GM21786 (cell line): Measurements from ENCODE around the gene TIGD3.
A peak's percentile ranks its signal among the peaks of the same experiment; 100 is the strongest.
"Not testable (repeated sequence)": the region's sequence is repeated elsewhere in the genome, so short reads cannot be mapped to it uniquely, and the experiment has no call there.

Experiments used
- ATAC-seq: cut with Tn5 transposase; IDR thresholded peaks from one replicate; pipeline ENCODE4 v1.9.1; 2021; ENCODE audit not compliant: unreplicated experiment

The TIGD3 gene

GRCh38 chr11:65325435-65325834, 29.1 kb upstream of the TIGD3 start:
- no peak for ATAC-seq

GRCh38 chr11:65327021-65327420, 27.5 kb upstream of the TIGD3 start:
- ATAC-seq, result no peak

GRCh38 chr11:65329478-65329877, 25.1 kb upstream of the TIGD3 start:
- no peak for ATAC-seq

- no peak for ATAC-seq
These were observed 24.6 kb upstream of the TIGD3 start for GRCh38 chr11:65329944-65330403.

GRCh38 chr11:65330544-65330943, 24.0 kb upstream of the TIGD3 start:
- no peak for ATAC-seq

- ATAC-seq, result not testable (repeated sequence)
These were observed 22.0 kb upstream of the TIGD3 start for GRCh38 chr11:65332591-65332990.

- no peak for ATAC-seq
These were observed 19.8 kb upstream of the TIGD3 start for GRCh38 chr11:65334696-65335295.

- ATAC-seq, result no peak
These were observed 15.9 kb upstream of the TIGD3 start for GRCh38 chr11:65338676-65339075.

GRCh38 chr11:65340226-65340625, 14.3 kb upstream of the TIGD3 start:
- ATAC-seq, result no peak

- ATAC-seq, result no peak
These were observed 12.7 kb upstream of the TIGD3 start for GRCh38 chr11:65341856-65342255.

GRCh38 chr11:65351511-65351910, 3.0 kb upstream of the TIGD3 start:
- ATAC-seq, result no peak

- no peak for ATAC-seq
These were observed 1.8 kb upstream of the TIGD3 start for GRCh38 chr11:65352783-65353182.

- no peak for ATAC-seq
These were observed 1.2 kb upstream of the TIGD3 start for GRCh38 chr11:65353376-65353775.

GRCh38 chr11:65353900-65354264, 669 bp upstream of the TIGD3 start:
- no peak for ATAC-seq

GRCh38 chr11:65355013-65355775, 643 bp downstream of the TIGD3 start:
- peak; percentile 25 for ATAC-seq

- no peak for ATAC-seq
These were observed 1.3 kb downstream of the TIGD3 start for GRCh38 chr11:65355776-65356393.

GRCh38 chr11:65356394-65356972, 1.9 kb downstream of the TIGD3 start:
- no peak for ATAC-seq

GRCh38 chr11:65357856-65358356, 3.4 kb downstream of the TIGD3 start:
- no peak for ATAC-seq

GRCh38 chr11:65362320-65362931, 7.9 kb downstream of the TIGD3 start:
- peak; percentile 53 for ATAC-seq

- ATAC-seq, result no peak
These were observed 8.4 kb downstream of the TIGD3 start for GRCh38 chr11:65362966-65363365.

- no peak for ATAC-seq
These were observed 9.2 kb downstream of the TIGD3 start for GRCh38 chr11:65363770-65364169.
